GM12878 (cell line): ENCODE results near the gene CXCL17. TPM values are rescaled to one million over a fixed set of nuclear protein-coding genes. Genes with fewer than 3 reads are reported as not detected.

ENCODE experiments used
- ATAC-seq: fragments of 200-7000 bp; cut with Tn5 transposase; 3 replicates; pipeline ENCODE4 v1.9.1; 2020; ENCODE audit warnings: mild to moderate bottlenecking, moderate library complexity
- Bru-seq: library from RNA; stranded (reverse); fragments of 400-500 nt; gene quantifications from one replicate; lab custom pipeline; 2021; lab: Mats Ljungman, UMichigan
- BruChase-seq, 2 experiments: library from RNA; stranded (reverse); fragments of 400-500 nt; gene quantifications; one replicate each; lab custom pipeline; 2021; lab: Mats Ljungman, UMichigan
- BruUV-seq: library from RNA; stranded (reverse); fragments of 400-500 nt; replicated peaks from 2 replicates; lab custom pipeline; 2021; lab: Mats Ljungman, UMichigan
- CTCF ChIA-PET: fragments of 300-600 bp; sonication (Branson Sonifier 250); formaldehyde crosslinking; extraction: SDS; loops from one replicate; lab custom pipeline; 2021; ENCODE audit warnings: inconsistent platforms; lab: Yijun Ruan, JAX
- POLR2A ChIA-PET: fragments of 350-600 bp; formaldehyde crosslinking; extraction: SDS; loops from one replicate; lab custom pipeline; 2021; ENCODE audit warnings: inconsistent platforms; lab: Charles Lee
- RAD21 ChIA-PET: fragments of 300-600 bp; sonication (Branson Sonifier 250); formaldehyde crosslinking; loops from one replicate; lab custom pipeline; 2023; ENCODE audit warnings: antibody characterized with exemption; ENCODE audit not compliant: unreplicated experiment; lab: Charles Lee
- SMC1A ChIA-PET: fragments of 300-600 bp; sonication (Branson Sonifier 250); formaldehyde crosslinking; loops from one replicate; lab custom pipeline; 2023; ENCODE audit not compliant: unreplicated experiment, uncharacterized antibody; lab: Charles Lee
- DNase-seq: peaks from one replicate; pipeline ENCODE4 v3.0.0-alpha.2; 2011; ENCODE audit warnings: low read depth, low spot score
- FAIRE-seq: peaks from 3 replicates; lab custom pipeline; 2011; peaks lifted over from hg19 to GRCh38; lab: Jason Lieb, UNC
- H2AFZ ChIP-seq: 2 replicates; pipeline ENCODE4 v1.6.0; 2011; ENCODE audit warnings: low read depth, low read length, control low read depth; ENCODE audit not compliant: control insufficient read depth
- H3K27ac ChIP-seq: 2 replicates; pipeline ENCODE4 v1.5.1; 2011; ENCODE audit warnings: control low read depth; ENCODE audit not compliant: control insufficient read depth, insufficient read depth
- H3K27me3 ChIP-seq, 2 experiments: replicated peaks in 1 of 2; 2 replicates each; pipeline versions ENCODE4 v1.6.0 to v1.6.1; 2011; ENCODE audit warnings: low read length in 1 of 2; ENCODE audit not compliant: control insufficient read depth in 2 of 2, insufficient read depth in 2 of 2
- H3K36me3 ChIP-seq, 2 experiments: 2 replicates each; pipeline ENCODE4 v1.5.1; 2011; ENCODE audit warnings: low read length in 1 of 2; ENCODE audit not compliant: control insufficient read depth in 2 of 2, insufficient read depth in 2 of 2
- H3K4me1 ChIP-seq: 2 replicates; pipeline ENCODE4 v1.6.1; 2011; ENCODE audit warnings: mild to moderate bottlenecking, low read length, moderate library complexity, mixed read lengths; ENCODE audit not compliant: control insufficient read depth, insufficient read depth
- H3K4me2 ChIP-seq: 2 replicates; pipeline ENCODE4 v1.6.0; 2011; ENCODE audit warnings: control low read depth; ENCODE audit not compliant: control insufficient read depth, insufficient read depth
- H3K4me3 ChIP-seq: fragments of 200-600 bp; sonication (generic); 2 replicates; pipeline ENCODE4 v1.5.1; 2016
- H3K79me2 ChIP-seq: 2 replicates; pipeline ENCODE4 v1.6.0; 2011; ENCODE audit warnings: low read length; ENCODE audit not compliant: control insufficient read depth, insufficient read depth
- H3K9ac ChIP-seq: 2 replicates; pipeline ENCODE4 v1.8.0; 2011; ENCODE audit warnings: low read length, control low read depth, mixed read lengths; ENCODE audit not compliant: control insufficient read depth, insufficient read depth
- H3K9me3 ChIP-seq: replicated peaks from 3 replicates; pipeline ENCODE4 v1.5.1; 2011; ENCODE audit warnings: mild to moderate bottlenecking, low read length; ENCODE audit not compliant: control insufficient read depth, insufficient read depth
- H4K20me1 ChIP-seq: 2 replicates; pipeline ENCODE4 v1.6.0; 2011; ENCODE audit not compliant: control insufficient read depth, insufficient read depth
- CHD1 ChIP-seq: IDR thresholded peaks from 2 replicates; pipeline ENCODE4 v1.6.1; 2012; ENCODE audit warnings: low read depth, low read length, improper control_type of control experiment
- HDAC6 ChIP-seq: fragments of 200-600 bp; sonication (generic); IDR thresholded peaks from one replicate; pipeline ENCODE4 v1.8.0; 2017; ENCODE audit warnings: antibody characterized with exemption; ENCODE audit not compliant: unreplicated experiment
- MYB ChIP-seq: fragments of 150-350 bp; IDR thresholded peaks from 2 replicates; pipeline ENCODE4 v1.6.1; 2014; ENCODE audit warnings: mild to moderate bottlenecking, low read depth, low read length, borderline replicate concordance
- SREBF2 ChIP-seq: IDR thresholded peaks from 2 replicates; pipeline ENCODE4 v1.6.1; 2012; ENCODE audit warnings: mild to moderate bottlenecking, low read length
- TAF1 ChIP-seq: IDR thresholded peaks from 2 replicates; pipeline ENCODE4 v1.6.1; 2011; ENCODE audit warnings: mild to moderate bottlenecking, low read depth, low read length, borderline replicate concordance
- WGBS: methylation state at CpG from one replicate; pipeline ENCODE4 v1.1.6; 2016; ENCODE audit warnings: low lambda C conversion rate; ENCODE audit not compliant: insufficient replicate concordance, insufficient coverage; ENCODE audit errors: missing lambda C conversion rate; 5-methylcytosine and 5-hydroxymethylcytosine counted together
- in situ Hi-C: fragments of 300-500 bp; cut with MboI; formaldehyde crosslinking; loops from 9 replicates; pipeline ENCODE4 v1.14.3; 2018; ENCODE audit warnings: mixed read lengths
- intact Hi-C: fragments of 100-400 bp; cut with micrococcal nuclease; formaldehyde crosslinking; loops from one replicate; pipeline ENCODE4 v1.14.2; 2022; ENCODE audit not compliant: unreplicated experiment
- long read RNA-seq, 2 experiments: library from polyadenylated mRNA; unstranded; transcript quantifications; one replicate each; pipeline ENCODE4 v2.0.0, GENCODE V29; 2019 to 2020
- polyA minus RNA-seq, 3 experiments: library from RNA; depleted of rRNA, polyadenylated mRNA; stranded (reverse); fragments of >200 nt; gene quantifications; 2 replicates each; pipeline ENCODE4 v1.2.3, GENCODE V29; 2011
- polyA plus RNA-seq, 11 experiments: library from polyadenylated mRNA; depleted of rRNA in 4 of 11; unstranded in 6 of 11; stranded (reverse) in 5 of 11; fragments of >200 nt; fragmentation: Nextera tagmentation in 4 of 11; fragmentation: Illumina TruSeq in 1 of 11; extraction: Ambion mirVana in 4 of 11; extraction: Trizol in 1 of 11; gene quantifications; 1 replicate in 1 of 11; 2 replicates in 10 of 11; pipeline versions ENCODE4 v1.2.1 to v1.2.3, GENCODE V29; 2011 to 2016; ENCODE audit warnings: inconsistent platforms in 2 of 11, missing spikeins in 2 of 11, low read depth in 1 of 11
- total RNA-seq, 4 experiments: library from RNA; depleted of rRNA in 3 of 4; stranded (reverse); fragments of >200 nt in 3 of 4; fragmentation: Illumina TruSeq in 1 of 4; extraction: Trizol in 1 of 4; gene quantifications; 2 replicates each; pipeline versions ENCODE4 v1.2.1 to v1.2.3, GENCODE V29; 2013 to 2021

CXCL17 gene, protein sequence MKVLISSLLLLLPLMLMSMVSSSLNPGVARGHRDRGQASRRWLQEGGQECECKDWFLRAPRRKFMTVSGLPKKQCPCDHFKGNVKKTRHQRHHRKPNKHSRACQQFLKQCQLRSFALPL
- not detected in 2 replicates for total RNA-seq (2013; cell fraction: nucleolus; rRNA removed)
- not detected in 2 replicates for total RNA-seq (2014; rRNA removed)
- total RNA-seq (2014; rRNA removed; fragmentation: Illumina TruSeq; extraction: Trizol): 0.14 TPM in 1 of 2 replicates, not detected in the other
- not detected in 2 replicates for total RNA-seq (2021)
- not detected for polyA plus RNA-seq (2011; ENCODE audit: low read depth)
- polyA plus RNA-seq (2011; rRNA removed): 0.10 and 0.15 TPM in 2 replicates
- 0.10 and 0.12 TPM in 2 replicates for polyA plus RNA-seq (2011; cell fraction: cytosol; rRNA removed)
- not detected in 2 replicates for polyA plus RNA-seq (2011; cell fraction: nucleus; rRNA removed)
- polyA plus RNA-seq (2012): not detected in 2 replicates
- not detected in 2 replicates for polyA plus RNA-seq (2014; fragmentation: Illumina TruSeq; extraction: Trizol)
- under 1 TPM; 0.13 to 0.24 TPM for polyA plus RNA-seq (2014; fragmentation: Nextera tagmentation; extraction: Ambion mirVana)
- not detected in 2 replicates for polyA plus RNA-seq (2014; rRNA removed)
- not detected for polyA plus RNA-seq (2016; fragmentation: Nextera tagmentation; extraction: Ambion mirVana)
- not detected in 2 replicates for polyA minus RNA-seq (2011; rRNA and poly(A)+ RNA removed)
- polyA minus RNA-seq (2011; cell fraction: cytosol; rRNA and poly(A)+ RNA removed): not detected in 2 replicates
- not detected in 2 replicates for polyA minus RNA-seq (2011; cell fraction: nucleus; rRNA and poly(A)+ RNA removed)
- Bru-seq, nascent RNA: percentile 6 among the genes with signal in this experiment
- BruChase-seq, experiment 1, labeled RNA remaining after a 6-hour chase: not detected
- BruChase-seq, experiment 2, labeled RNA remaining after a 2-hour chase: percentile 6 among the genes with signal in this experiment
- long read RNA-seq, experiment 1: 0 reads
- long read RNA-seq, experiment 2, partial matches to known transcripts: 1 of 1 reads
- long read RNA-seq, experiment 2, other reads (novel, unspliced or antisense): 0 of 1 reads

DNA sequence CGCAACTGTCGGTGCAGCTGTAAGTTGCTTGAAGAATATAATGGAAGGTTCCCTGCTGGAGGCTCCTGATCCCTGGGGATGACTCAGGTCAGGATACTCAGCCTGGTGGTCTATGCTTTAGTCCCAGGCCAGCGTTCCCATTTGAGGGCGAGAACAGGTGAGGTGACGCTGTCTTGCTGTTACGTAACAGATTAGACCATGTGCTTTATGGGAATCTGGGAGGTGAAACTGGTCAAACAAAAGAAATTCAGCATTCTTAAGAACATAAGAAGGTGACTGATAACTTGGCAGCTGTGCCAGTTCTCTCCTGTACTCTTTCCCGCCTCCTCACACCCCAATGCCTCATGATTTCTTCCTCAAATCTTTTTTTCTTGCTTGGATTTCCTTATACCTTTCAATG is at the start of gene CXCL17:
Gene CXCL17, minus strand, starts transcription at position 114 of the 400 bp plus-strand sequence. CDS start 114 bp downstream, outside the sequence.
- in situ Hi-C loops: no loop called here
- no TSS peak for BruUV-seq
- intact Hi-C loops: no loop called here
- CTCF ChIA-PET: interaction anchor here (1.3 to 3.5 kb wide), 2 partner anchors 17 to 86 kb away, joined by 5 to 82 read pairs; partner anchors contain the start of gene CEACAM1
- Histone ChIP-seq H3K4me1 (no peaks in the 10 kb centered on the region), H3K79me2 (no peaks in the 10 kb centered on the region), H3K9me3 (no peaks in the 10 kb centered on the region), H3K4me2 (no peak within 1 kb of the TSS), H3K9ac (no peak within 1 kb of the TSS), H3K36me3 (no peaks in the 10 kb centered on the region), H3K27ac (no peak within 1 kb of the TSS), H2AFZ (no peak within 1 kb of the TSS), H4K20me1 (no peaks in the 10 kb centered on the region), H3K4me3 (no peak within 1 kb of the TSS), H3K27me3 (no peaks in the 10 kb centered on the region)
- RAD21 ChIA-PET: interaction anchor here (2.9 to 3.1 kb wide), 2 partner anchors 8 to 87 kb away, joined by 21 to 32 read pairs; partner anchors contain the start of gene CEACAM1
- FAIRE-seq (no peak), DNase-seq (no peak), ATAC-seq (no peak)
- TF ChIP-seq CHD1 (no peak), TAF1 (no peak), MYB (no peak), SREBF2 (no peak), HDAC6 (no peak)
- 76% methylated on average over 7 of the region's 7 CpGs for WGBS
- POLR2A ChIA-PET: no interaction called here
- SMC1A ChIA-PET: interaction anchor here (1.6 to 3.7 kb wide), 3 partner anchors 8 to 88 kb away, joined by 6 to 33 read pairs (median 19); partner anchors contain the start of gene CEACAM1
